Fibroblast of the conjunctiva (primary cell): ENCODE results near the gene PATZ1.

Experiments
- DNase-seq: peaks from one replicate; pipeline ENCODE4 v3.0.0-alpha.2; 2010; ENCODE audit warnings: low read depth

The PATZ1 gene

DNA sequence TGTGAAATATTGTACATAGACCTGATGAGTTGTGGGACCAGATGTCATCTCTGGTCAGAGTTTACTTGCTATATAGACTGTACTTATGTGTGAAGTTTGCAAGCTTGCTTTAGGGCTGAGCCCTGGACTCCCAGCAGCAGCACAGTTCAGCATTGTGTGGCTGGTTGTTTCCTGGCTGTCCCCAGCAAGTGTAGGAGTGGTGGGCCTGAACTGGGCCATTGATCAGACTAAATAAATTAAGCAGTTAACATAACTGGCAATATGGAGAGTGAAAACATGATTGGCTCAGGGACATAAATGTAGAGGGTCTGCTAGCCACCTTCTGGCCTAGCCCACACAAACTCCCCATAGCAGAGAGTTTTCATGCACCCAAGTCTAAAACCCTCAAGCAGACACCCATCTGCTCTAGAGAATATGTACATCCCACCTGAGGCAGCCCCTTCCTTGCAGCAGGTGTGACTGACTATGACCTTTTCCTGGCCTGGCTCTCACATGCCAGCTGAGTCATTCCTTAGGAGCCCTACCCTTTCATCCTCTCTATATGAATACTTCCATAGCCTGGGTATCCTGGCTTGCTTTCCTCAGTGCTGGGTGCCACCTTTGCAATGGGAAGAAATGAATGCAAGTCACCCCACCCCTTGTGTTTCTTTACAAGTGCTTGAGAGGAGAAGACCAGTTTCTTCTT is 66.2 kb downstream of the PATZ1 start:
- no peak for DNase-seq

DNA sequence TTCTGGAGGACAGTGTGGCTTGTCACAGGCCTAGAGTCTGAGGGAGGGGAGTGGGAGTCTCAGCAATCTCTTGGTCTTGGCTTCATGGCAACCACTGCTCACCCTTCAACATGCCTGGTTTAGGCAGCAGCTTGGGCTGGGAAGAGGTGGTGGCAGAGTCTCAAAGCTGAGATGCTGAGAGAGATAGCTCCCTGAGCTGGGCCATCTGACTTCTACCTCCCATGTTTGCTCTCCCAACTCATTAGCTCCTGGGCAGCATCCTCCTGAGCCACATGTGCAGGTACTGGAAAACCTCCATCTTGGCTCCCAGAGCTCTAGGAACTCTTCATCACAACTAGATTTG is 66.8 kb downstream of the PATZ1 start:
- DNase-seq: no peak

DNA sequence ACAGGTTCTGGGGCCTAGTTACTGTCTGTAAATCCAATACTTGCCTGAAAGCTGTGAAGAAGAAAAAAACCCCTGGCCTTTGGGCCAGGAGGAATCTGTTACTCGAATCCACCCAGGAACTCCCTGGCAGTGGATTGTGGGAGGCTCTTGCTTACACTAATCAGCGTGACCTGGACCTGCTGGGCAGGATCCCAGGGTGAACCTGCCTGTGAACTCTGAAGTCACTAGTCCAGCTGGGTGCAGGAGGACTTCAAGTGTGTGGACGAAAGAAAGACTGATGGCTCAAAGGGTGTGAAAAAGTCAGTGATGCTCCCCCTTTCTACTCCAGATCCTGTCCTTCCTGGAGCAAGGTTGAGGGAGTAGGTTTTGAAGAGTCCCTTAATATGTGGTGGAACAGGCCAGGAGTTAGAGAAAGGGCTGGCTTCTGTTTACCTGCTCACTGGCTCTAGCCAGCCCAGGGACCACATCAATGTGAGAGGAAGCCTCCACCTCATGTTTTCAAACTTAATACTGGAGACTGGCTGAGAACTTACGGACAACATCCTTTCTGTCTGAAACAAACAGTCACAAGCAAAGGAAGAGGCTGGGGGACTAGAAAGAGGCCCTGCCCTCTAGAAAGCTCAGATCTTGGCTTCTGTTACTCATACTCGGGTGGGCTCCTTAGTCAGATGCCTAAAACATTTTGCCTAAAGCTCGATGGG is 67.4 kb downstream of the PATZ1 start:
- DNase-seq: no peak

DNA sequence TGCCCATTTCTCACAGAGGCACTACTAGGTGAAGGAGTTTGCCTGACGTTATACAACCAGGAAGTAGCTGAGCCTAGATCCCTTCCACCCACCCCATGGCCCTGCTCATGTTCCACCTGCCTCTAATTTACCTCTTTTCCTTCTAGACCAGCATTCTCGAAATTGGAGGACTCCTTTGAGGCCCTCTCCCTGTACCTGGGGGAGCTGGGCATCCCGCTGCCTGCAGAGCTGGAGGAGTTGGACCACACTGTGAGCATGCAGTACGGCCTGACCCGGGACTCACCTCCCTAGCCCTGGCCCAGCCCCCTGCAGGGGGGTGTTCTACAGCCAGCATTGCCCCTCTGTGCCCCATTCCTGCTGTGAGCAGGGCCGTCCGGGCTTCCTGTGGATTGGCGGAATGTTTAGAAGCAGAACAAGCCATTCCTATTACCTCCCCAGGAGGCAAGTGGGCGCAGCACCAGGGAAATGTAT is 68.0 kb downstream of the PATZ1 start:
- no peak for DNase-seq

DNA sequence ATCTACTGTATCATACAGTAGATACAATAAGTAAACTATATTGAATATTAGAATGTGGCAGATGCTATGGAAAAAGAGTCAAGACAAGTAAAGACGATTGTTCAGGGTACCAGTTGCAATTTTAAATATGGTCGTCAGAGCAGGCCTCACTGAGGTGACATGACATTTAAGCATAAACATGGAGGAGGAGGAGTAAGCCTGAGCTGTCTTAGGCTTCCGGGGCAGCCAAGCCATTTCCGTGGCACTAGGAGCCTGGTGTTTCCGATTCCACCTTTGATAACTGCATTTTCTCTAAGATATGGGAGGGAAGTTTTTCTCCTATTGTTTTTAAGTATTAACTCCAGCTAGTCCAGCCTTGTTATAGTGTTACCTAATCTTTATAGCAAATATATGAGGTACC is 68.4 kb downstream of the PATZ1 start:
- DNase-seq: no peak

DNA sequence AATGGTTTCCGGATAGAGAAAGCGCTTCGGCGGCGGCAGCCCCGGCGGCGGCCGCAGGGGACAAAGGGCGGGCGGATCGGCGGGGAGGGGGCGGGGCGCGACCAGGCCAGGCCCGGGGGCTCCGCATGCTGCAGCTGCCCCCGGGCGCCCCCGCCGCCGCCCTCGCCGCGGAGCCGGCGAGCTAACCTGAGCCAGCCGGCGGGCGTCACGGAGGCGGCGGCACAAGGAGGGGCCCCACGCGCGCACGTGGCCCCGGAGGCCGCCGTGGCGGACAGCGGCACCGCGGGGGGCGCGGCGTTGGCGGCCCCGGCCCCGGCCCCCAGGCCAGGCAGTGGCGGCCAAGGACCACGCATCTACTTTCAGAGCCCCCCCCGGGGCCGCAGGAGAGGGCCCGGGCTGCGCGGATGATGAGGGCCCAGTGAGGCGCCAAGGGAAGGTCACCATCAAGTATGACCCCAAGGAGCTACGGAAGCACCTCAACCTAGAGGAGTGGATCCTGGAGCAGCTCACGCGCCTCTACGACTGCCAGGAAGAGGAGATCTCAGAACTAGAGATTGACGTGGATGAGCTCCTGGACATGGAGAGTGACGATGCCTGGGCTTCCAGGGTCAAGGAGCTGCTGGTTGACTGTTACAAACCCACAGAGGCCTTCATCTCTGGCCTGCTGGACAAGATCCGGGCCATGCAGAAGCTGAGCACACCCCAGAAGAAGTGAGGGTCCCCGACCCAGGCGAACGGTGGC is 69.5 kb downstream of the PATZ1 start:
- DNase-seq: no peak
